H1 (cell line): ENCODE measurements around the gene NACAD.

Experiments
- ATF3 ChIP-seq: IDR thresholded peaks from 2 replicates; pipeline ENCODE4 v1.6.1; 2011; ENCODE audit warnings: low read depth, mild to moderate bottlenecking, low read length; ENCODE audit not compliant: insufficient read depth
- CBX5 ChIP-seq: fragments of 300-800, 300-1000 bp; sonication (generic); IDR thresholded peaks from 2 replicates; pipeline ENCODE4 v1.7.1; 2016; ENCODE audit warnings: antibody characterized with exemption, low read length, low read depth
- EP300 ChIP-seq, 2 experiments: IDR thresholded peaks; 1 replicate in 1 of 2; 2 replicates in 1 of 2; pipeline ENCODE4 v1.6.1; 2011 to 2012; ENCODE audit warnings: low read depth in 2 of 2, low read length in 2 of 2, mild to moderate bottlenecking in 2 of 2, borderline replicate concordance in 1 of 2, inconsistent platforms in 1 of 2, moderate library complexity in 1 of 2
- PHF8 ChIP-seq: fragments of 200-600 bp; sonication (generic); conservative IDR thresholded peaks from 2 replicates; pipeline ENCODE4 v1.7.1; 2012; ENCODE audit warnings: low read depth, mild to moderate bottlenecking, inconsistent platforms, low read length, moderate library complexity
- POLR2A ChIP-seq, 2 experiments: IDR thresholded peaks; 1 replicate in 1 of 2; 2 replicates in 1 of 2; pipeline ENCODE4 v1.6.1; 2011; ENCODE audit warnings: low read depth in 2 of 2, low read length in 2 of 2, mild to moderate bottlenecking in 2 of 2; ENCODE audit errors: control extremely low read depth in 1 of 2
- POLR2AphosphoS5 ChIP-seq: IDR thresholded peaks from 2 replicates; pipeline ENCODE4 v1.6.1; 2011; ENCODE audit warnings: low read depth, low read length
- RAD21 ChIP-seq, 2 experiments: IDR thresholded peaks in 1 of 2; conservative IDR thresholded peaks in 1 of 2; 2 replicates each; pipeline ENCODE4 v1.6.1; 2011; ENCODE audit warnings: low read depth in 2 of 2, low read length in 2 of 2, improper control_type of control experiment in 1 of 2, inconsistent platforms in 1 of 2, mild to moderate bottlenecking in 1 of 2, moderate library complexity in 1 of 2
- RFX5 ChIP-seq: IDR thresholded peaks from 2 replicates; pipeline ENCODE4 v1.6.1; 2011; ENCODE audit warnings: low read depth, low read length, improper control_type of control experiment, borderline replicate concordance
- SP1 ChIP-seq: IDR thresholded peaks from 2 replicates; pipeline ENCODE4 v1.6.1; 2011; ENCODE audit warnings: low read depth, low read length
- SP4 ChIP-seq: IDR thresholded peaks from 2 replicates; pipeline ENCODE4 v1.6.1; 2012; ENCODE audit warnings: low read length, inconsistent platforms
- TF ChIP-seq, protein P1 (sequence below), 3 experiments: IDR thresholded peaks; 1 replicate in 2 of 3; 2 replicates in 1 of 3; pipeline versions ENCODE4 v1.5.1 to v1.6.1; 2011; ENCODE audit warnings: low read length in 3 of 3, mild to moderate bottlenecking in 3 of 3, inconsistent platforms in 2 of 3, low read depth in 1 of 3, moderate library complexity in 1 of 3; ENCODE audit not compliant: insufficient read depth in 1 of 3; ENCODE audit errors: control extremely low read depth in 1 of 3

GRCh38 chr7:45126920-45127319 lies 38.2 kb upstream of the NACAD start:
- TF ChIP-seq RFX5 (no peak), ATF3 (no peak), SP4 (no peak), PHF8 (no peak), EP300 (IDR thresholded peaks at IDR 0.05; ENCODE audit: borderline replicate concordance in 1 of 2, low read depth in 2 of 2, low read length in 2 of 2) (no peak), SP1 (no peak), POLR2A (IDR thresholded peaks at IDR 0.05; ENCODE audit: control extremely low read depth in 1 of 2, low read depth in 2 of 2, low read length in 2 of 2) (no peak), CBX5 (no peak), RAD21 (IDR thresholded peaks at IDR 0.05 in 1 of 2, conservative IDR thresholded peaks at IDR 0.05 in 1 of 2; ENCODE audit: low read depth in 2 of 2, low read length in 2 of 2) (no peak), POLR2AphosphoS5 (no peak)
- TF ChIP-seq, protein P1, sequence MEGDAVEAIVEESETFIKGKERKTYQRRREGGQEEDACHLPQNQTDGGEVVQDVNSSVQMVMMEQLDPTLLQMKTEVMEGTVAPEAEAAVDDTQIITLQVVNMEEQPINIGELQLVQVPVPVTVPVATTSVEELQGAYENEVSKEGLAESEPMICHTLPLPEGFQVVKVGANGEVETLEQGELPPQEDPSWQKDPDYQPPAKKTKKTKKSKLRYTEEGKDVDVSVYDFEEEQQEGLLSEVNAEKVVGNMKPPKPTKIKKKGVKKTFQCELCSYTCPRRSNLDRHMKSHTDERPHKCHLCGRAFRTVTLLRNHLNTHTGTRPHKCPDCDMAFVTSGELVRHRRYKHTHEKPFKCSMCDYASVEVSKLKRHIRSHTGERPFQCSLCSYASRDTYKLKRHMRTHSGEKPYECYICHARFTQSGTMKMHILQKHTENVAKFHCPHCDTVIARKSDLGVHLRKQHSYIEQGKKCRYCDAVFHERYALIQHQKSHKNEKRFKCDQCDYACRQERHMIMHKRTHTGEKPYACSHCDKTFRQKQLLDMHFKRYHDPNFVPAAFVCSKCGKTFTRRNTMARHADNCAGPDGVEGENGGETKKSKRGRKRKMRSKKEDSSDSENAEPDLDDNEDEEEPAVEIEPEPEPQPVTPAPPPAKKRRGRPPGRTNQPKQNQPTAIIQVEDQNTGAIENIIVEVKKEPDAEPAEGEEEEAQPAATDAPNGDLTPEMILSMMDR (IDR thresholded peaks at IDR 0.05; ENCODE audit: control extremely low read depth in 1 of 3, insufficient read depth in 1 of 3, low read depth in 1 of 3, low read length in 3 of 3) = no peak
